ENCODE results near the gene ARHGEF17.

ARHGEF17 gene

GRCh38 chr11:73414977-73415651 is 107.0 kb downstream of the ARHGEF17 start:
- no peak for DNase-seq

GRCh38 chr11:73415854-73416615 is 108.0 kb downstream of the ARHGEF17 start:
- no peak for DNase-seq

- no peak for DNase-seq
Observed at GRCh38 chr11:73416786-73417185, 108.7 kb downstream of the ARHGEF17 start.

Measured in kidney glomerular epithelial cell (primary cell).